CD4-positive, alpha-beta T cell treated with Interleukin-12 subunit alpha and Interleukin-12 subunit beta, for 1 hour (primary cell): ENCODE measurements around the gene TMPRSS12.
"Not testable (repeated sequence)": the region's sequence is repeated elsewhere in the genome, so short reads cannot be mapped to it uniquely, and the experiment has no call there.

Experiments
- DNase-seq: peaks from one replicate; pipeline ENCODE4 v3.0.0-alpha.2; 2020

TMPRSS12 gene, protein sequence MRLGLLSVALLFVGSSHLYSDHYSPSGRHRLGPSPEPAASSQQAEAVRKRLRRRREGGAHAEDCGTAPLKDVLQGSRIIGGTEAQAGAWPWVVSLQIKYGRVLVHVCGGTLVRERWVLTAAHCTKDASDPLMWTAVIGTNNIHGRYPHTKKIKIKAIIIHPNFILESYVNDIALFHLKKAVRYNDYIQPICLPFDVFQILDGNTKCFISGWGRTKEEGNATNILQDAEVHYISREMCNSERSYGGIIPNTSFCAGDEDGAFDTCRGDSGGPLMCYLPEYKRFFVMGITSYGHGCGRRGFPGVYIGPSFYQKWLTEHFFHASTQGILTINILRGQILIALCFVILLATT

DNA sequence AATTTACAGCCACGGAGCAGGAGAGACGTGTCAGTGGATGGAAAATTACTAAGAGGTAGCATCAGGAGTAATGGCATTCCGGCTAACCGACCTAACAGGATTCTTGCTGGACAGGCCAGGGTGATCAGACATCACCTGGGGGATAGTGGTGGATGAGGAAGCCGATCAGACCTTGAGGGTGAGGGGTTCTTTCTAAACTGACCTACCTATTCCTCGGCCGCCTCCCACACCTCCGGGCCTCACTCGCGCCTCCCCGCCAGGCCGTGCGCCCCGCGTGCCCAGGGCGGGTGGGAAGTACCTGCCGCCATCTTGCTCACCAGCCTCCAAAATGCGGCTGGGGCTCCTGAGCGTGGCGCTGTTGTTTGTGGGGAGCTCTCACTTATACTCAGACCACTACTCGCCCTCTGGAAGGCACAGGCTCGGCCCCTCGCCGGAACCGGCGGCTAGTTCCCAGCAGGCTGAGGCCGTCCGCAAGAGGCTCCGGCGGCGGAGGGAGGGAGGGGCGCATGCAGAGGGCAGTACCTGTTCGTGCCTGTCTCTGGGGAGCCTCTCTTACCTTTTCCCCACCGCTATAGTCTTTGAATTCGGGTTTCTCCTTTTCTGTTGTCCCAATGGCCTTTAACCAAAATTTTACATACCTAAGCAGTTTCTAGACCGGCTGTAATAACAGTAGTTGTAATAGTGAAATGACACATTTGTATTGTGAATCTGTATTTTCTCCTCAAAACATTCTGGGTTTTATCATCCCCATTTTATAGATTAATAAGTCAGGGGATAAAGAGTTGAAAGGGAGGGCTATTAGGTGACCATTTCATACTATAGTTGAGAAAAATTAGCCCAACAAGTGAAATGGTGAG is at the start of gene TMPRSS12:
TSS of gene TMPRSS12 (plus strand) at position 290 of the 857 bp plus-strand sequence. CDS start at position 329, 39 bp downstream.
- DNase-seq: no peak

DNA sequence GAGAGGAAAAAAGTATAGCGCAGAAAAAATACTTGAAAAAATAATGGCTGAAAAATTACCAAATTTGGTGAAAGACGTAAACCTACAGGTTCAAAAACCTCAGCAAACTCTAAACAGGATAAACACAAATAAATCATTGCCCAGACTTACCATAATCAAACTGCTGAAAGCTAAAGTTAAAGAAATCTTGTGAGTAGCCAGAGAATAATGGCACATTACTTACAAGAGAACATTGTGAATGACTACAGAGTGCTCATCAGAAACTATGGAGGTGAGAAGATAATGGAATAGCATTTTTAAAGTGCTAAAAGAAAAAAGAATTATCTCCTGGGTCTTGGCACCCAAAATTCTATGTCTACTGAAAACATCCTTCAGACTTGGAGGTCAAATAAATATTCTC is 42.8 kb upstream of the TMPRSS12 start:
- DNase-seq: no peak

DNA sequence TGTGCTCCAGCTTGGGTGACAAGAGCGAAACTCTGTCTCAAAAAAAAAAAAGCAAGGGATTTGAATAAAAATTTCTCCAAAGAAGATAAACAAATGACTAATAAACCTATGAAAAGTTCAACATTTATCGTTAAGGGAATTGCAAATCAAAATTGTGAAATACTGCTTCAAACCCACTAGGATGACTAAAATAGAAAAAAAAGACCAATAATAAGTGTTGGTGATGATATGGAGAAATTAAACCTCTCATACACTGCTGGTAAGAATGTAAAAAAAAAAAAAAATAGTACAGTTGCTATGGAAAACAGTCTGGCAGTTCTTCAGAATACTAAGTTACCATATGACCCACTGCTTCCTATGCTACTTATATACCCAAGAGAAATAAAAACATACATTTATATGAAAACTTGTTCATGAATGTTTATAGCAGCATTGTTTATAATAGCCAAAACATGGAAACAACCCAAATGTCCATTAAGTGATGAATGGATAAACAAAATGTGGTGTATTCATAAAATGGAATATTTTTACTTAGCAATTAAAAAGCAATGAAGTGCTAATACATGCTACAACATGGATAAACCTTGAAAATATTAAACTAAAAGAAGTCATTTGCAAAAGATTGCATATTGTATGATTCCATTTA is 39.4 kb upstream of the TMPRSS12 start:
- DNase-seq: no peak

DNA sequence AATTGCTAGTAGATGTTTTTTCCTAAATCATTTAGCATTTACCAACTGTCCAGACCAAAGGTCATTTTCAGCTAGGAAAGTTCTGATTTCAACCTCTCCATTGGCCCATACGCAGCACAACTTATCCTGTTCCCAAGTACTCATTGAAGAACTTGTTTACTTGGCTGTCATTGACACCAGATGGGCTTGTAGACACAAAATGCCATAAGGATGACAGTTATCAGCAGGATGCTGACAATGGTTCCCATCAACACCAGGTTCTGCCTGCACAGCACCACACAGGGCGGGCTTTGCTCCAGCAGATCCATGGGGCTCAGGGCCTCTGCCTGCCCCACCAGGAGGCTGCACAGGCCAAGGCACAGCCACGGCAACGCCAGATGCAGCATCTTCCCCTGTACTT is 36.5 kb upstream of the TMPRSS12 start:
- no peak for DNase-seq

DNA sequence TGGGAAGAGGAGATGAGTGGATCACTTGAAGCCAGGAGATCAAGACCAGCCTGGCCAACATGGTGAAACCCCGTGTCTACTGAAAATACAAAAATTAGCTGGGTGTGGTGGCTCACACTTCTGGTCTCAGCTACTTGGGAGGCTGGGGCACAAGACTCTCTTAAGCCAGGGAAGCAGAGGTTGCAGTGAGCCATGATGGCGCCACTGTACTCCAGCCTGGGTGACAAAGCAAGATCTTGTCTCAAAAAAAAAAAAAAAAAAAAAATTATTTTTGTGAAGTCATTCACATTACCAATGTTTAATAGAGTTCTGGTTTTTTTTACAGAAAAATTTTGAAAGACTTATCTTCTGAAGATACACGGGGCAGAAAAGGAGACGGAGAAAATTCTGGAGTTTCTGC is 33.6 kb upstream of the TMPRSS12 start:
- DNase-seq: not testable (repeated sequence)

DNA sequence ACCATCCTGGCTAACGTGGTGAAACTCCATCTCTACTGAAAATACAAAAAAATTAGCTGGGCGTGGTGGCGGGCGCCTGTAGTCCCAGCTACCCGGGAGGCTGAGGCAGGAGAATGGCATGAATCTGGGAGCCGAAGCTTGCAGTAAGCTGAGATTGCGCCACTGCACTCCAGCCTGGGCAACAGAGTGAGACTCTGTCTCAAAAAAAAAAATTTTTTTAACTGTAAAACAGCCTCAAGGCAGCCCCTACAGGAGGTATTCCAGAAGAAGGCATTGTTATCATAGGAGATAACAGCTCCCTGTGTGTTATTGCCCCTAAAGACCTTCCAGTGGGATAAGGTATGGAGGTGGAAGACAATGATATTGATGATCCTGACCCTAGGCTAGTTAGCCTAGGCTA is 27.8 kb upstream of the TMPRSS12 start:
- not testable (repeated sequence) for DNase-seq

DNA sequence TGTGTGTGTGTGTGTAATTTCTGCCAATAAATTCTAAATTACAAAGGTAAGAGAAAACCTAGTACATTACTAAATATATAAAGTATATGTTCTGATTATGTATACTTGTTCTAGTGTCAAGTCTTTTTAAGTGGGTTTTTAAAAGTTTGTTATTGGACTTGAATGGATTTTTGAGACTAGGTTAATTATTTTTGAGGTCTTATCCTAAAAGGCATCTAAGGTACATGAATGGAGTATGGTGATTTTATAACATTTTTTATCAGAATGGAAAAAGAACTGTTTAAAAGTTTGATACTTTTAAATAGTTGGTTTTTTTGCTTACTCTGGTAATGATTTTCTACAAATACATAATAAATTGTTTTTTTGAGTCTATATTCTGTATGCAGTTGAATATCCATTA is 22.5 kb upstream of the TMPRSS12 start:
- DNase-seq: no peak

DNA sequence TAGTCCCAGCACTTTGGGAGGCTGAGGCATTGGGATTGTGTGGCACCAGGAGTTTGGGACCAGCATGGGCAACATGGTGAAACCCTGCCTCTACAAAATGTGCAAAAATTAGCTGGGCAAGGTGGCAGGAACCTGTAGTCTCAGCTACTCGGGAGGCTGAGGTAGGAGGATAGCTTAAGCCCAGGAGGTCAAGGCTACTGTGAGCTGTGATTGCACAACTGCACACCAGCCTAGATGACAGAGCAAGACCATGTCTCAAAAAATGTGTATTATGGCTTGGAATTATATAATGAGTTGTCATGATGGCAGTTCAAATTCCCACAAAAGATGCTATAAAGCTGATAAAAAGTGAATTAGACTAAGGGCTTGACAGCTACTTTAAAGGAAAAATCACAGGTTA is 20.6 kb upstream of the TMPRSS12 start:
- no peak for DNase-seq

DNA sequence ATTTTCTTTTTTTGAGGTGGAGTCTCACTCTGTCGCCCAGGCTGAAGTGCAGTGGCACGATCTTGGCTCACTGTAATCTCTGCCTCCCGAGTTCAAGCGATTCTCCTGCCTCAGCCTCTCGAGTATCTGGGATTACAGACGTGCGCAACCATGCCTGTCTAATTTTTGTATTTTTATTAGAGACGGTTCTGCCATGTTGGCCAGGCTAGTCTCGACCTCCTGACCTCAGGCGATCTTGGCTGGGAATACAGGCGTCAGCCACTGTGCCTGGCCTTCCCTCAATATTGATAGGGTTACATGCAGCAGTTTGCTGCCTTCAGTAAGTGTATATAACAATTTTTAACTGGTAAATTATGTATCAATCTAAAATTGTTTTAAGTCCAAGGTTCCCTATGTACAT is 19.0 kb upstream of the TMPRSS12 start:
- not testable (repeated sequence) for DNase-seq

DNA sequence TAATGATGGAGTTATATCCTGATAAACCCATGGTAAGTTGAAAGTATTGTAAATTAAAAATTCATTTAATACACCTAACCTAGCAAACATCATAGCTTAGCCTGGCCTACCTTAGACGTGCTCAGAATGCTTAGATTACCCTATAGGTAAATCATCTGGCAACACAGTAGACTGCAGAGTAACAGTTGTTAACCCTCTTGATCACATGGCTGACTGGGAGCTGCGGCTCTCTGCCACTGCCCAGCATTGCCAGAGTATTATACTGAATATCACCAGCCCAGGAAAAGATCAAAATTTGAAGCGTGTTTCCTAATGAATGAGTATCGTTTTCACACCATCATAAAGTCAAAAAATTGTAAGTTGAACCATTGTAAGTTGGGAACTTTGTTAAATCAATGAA is 17.8 kb upstream of the TMPRSS12 start:
- DNase-seq: peak; percentile 6

DNA sequence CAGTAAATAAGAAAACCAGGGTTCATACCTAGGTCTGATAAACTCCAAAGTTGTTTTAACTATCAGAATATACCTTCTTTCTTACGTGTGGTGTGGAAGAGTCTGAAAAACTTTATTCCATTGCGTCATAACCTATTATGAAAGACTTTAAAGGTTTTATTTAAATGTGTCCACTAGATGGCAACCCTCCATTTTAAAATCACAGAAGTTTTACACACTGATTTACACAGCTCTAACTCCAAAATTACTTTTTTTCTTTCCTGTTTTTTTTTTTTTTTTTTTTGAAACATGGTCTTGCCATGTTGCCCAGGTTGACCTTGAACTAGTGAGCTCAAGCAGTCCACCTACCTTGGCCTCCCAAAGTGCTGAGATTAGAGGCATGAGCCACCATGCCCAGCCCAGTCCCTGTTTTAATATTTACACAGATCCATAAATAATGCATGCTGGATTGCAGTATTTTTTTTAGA is 17.3 kb upstream of the TMPRSS12 start:
- peak; percentile 64 for DNase-seq

DNA sequence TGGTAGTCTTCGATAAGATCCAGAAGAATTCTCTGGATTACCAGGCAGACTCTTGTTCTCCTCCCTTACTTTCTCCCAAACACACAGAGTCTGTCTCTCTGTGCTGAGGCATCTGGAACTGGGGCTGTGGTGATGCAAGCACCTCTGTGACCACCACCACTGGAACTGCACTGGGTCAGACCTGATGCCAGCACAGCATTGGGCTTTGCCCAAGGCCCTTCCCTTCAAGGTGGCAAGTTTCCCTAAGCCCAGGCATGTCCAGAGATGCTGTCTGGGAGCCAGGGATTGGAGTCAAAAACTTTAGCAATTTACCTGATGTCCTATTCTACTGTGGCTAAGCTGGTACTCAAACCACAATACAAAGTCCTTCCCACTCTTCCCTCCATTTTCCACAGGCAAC is 14.6 kb upstream of the TMPRSS12 start:
- no peak for DNase-seq

DNA sequence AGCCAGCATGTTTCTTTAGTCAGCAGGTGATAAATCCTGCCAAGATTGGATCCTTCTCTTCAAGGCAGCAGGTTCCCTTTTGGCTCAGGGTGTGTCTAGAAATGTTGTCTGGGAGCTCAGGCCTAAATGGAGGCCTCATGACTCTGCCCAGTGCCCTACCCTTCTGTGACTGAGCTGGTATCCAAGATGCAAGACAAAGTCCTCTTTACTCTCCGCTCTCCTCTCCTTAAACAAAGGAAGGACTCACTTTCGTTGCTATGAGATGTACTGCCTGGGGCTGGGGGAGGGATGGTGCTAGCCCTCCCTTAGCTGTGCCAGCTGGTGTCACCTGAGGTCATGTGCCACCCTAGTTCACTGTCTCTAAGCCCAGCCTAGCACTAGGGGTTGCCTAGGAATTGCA is 13.8 kb upstream of the TMPRSS12 start:
- DNase-seq: no peak

DNA sequence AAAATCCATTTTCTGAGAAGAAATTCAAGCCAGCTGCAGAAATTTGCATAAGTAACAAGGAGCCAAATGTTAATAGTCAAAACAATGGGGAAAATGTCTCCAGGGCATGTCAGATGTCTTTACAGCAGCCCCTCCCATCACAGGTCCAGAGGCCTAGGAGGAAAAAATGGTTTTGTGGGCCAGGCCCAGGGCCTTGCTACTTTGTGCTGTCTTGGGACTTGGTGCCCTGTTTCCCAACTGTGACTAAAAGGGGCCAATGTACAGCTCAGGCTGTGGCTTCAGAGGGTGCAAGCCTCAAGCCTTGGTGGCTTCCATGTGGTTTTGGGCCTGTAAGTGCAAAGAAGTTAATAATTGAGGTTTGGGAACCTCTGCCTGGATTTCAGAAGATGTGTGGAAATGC is 8.9 kb upstream of the TMPRSS12 start:
- DNase-seq: not testable (repeated sequence)

DNA sequence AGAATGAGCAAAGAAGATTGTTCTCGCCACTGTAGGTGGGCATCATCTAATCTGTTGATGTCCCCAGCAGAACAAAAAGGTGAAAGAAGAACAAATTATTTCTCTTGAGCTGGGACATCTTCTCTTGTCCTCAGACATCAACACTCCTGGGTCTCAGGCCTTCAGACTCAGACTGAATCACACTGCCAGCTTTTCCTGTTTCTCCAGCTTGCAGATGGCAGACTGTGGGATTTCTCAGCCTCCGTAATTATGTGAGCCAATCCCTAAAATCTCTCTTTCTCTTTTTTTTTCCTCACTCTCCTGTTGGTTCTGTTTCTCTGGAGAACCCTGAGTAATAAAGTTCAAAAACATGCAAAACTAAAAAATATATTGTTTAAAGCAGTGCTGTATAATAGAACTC is 3.7 kb upstream of the TMPRSS12 start:
- no peak for DNase-seq

DNA sequence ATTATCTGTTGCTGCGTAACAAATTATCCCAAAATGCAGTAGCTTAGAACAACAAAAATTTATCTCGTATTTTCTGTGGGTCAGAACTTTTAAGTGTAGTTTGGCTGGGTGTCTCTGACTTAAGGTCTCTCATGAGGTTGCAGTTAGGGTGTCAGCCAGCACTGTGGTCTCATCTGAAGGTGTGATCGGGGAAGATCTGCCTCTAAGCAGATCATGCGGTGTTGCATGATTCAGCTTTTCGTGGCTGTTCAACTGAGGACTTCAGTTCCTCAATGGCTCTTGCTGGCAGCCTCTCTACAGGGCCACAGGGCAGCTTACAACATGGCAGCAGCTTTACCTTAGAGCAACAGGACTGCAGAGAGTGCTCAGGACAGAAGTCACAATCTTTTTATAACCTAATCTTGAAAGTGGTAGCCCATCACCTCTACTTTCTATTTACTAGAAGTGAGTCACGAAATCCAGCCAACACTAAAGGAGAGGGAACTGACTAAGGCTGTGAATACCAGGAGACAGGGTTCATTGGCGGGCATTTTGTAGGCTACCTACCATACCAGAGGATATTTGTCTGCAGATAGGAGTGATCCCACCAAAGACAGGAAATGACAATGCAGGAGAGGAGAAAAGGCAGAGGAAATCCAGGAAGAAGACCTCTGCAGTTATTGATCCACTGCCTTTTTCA is 1.8 kb upstream of the TMPRSS12 start:
- DNase-seq: no peak

DNA sequence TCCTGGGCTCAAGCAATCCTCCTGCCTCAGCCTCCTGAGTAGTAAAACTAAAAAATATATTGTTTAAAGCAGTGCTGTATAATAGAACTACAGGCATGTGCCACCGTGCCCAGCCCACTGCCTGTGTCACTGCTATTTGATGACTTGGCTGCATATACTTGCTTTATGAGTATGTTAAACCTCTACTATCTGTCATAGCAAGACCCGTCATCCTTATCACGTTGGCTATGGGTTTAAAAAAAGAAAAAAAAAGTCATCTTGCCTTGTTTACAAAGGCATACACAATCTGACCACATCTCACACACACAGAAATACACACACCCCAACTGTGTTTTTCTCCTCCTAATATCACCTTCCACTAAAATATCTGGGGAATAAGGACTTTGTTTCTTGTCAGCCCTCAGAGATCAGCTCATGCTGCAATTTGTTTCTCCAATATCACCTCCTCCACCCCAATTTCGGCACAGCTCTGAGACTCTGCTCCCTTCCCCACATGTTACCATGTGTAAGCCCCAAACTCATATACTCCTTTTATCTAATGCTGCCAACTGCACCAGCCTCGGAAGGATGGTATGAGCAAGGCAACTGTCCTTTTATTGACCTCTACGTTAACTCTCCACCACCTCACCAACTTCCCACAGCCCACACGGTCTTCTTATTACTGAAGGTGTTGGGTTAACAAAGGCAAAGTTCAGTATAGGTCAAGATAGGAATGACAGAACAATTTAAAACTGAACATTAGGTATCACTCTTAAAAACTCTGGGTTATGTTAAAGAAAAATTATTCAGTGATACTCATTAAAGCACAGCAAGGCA is 802 bp upstream of the TMPRSS12 start:
- DNase-seq: no peak

DNA sequence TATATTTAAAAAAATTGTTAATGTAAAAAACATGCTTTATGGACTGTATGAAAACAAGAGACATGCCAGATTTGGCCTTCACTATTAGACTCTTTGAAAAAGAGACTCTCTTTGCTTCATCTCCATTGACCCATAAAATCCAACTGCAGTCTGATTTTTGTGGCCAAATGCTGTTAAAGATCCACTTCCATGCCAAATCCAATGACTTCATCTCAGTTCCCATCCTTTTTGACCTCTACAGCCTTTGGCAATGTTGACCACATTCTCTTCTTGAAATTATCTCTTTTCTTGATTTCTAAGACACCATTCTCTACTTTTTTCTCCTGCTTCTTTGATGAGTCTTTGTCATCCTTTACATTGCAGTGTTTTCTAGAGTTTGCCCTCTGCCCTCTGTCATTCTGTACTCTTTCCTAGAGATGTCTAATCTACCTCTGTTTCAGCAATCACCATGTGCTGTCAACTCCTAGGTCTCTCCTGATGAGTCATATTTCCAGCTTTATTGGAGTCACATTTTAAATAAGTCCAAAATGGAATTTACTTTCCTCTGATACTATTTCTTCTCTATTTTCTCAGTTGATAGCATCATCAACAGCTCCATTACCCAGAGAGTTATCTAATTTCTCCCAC is 2.4 kb downstream of the TMPRSS12 start:
- no peak for DNase-seq

DNA sequence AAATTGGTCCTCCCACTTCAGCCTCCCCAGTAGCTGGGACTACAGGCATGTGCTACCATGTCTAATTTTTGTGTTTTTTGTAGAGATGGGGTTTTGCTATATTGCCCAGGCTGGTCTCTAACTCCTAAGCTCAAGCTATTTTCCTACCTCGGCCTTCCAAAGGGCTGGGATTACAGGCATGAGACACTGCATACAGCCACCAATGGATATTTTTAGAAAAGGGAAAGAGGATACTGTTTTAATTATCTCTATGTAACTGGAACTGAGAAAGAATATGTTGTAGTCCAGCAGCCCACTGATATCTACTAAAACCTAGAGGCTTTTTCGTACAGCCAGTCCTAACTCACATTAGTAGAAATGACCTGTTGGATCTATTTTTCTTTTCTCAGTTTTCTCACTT is 6.2 kb downstream of the TMPRSS12 start:
- no peak for DNase-seq

DNA sequence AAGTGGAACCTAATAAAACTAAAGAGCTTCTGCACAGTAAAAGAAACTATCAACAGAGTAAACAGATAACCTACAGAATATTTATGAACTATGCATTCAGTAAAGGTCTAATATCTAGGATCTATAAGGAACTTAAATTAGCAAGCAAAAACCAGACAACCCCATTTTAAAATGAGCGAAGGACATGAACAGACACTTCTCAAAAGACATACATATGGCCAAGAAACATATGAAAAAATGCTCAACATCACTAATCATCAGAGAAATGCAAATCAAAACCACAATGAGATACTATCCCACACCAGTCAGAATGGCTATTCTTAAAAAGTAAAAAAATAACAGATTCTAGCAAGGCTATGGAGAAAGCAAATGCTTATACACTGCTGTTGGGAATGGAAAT is 12.5 kb downstream of the TMPRSS12 start:
- DNase-seq: not testable (repeated sequence)

DNA sequence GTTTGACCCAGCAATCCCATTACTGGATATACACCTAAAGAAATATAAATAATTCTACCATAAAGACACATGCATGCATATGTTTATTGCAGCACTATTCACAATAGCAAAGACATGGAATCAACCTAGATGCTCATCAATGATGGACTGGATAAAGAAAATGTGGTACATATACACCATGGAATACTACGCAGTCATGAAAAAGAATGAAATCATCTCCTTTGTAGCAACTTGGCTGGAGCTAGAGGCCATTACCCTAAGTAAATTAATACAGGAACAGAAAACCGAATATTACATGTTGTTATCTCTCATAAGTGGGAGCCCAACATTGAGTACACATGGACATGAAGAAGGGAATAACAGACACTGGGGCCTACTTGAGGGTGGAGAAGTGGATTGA is 13.0 kb downstream of the TMPRSS12 start:
- DNase-seq: not testable (repeated sequence)
